ENCODE measurements around the gene TMSB4X.
"Not testable (repeated sequence)": the region's sequence is repeated elsewhere in the genome, so short reads cannot be mapped to it uniquely, and the experiment has no call there.

TMSB4X gene

GRCh38 chrX:12997906-12998687, 23.2 kb downstream of the TMSB4X start:
- peak; percentile 82 for DNase-seq

- no peak for DNase-seq
These were observed 24.5 kb downstream of the TMSB4X start for GRCh38 chrX:12999422-12999821.

- DNase-seq = no peak
These were observed 25.4 kb downstream of the TMSB4X start for GRCh38 chrX:13000301-13000811.

- DNase-seq = no peak
These were observed 26.2 kb downstream of the TMSB4X start for GRCh38 chrX:13001097-13001496.

- DNase-seq = no peak
These were observed 27.2 kb downstream of the TMSB4X start for GRCh38 chrX:13001961-13002671.

- DNase-seq = peak; percentile 11
These were observed 31.0 kb downstream of the TMSB4X start for GRCh38 chrX:13005661-13006473.

- DNase-seq = no peak
These were observed 32.7 kb downstream of the TMSB4X start for GRCh38 chrX:13007519-13008188.

- DNase-seq = no peak
These were observed 33.3 kb downstream of the TMSB4X start for GRCh38 chrX:13008189-13008533.

GRCh38 chrX:13008851-13009250, 33.9 kb downstream of the TMSB4X start:
- no peak for DNase-seq

GRCh38 chrX:13009273-13009672, 34.4 kb downstream of the TMSB4X start:
- DNase-seq = no peak

- no peak for DNase-seq
These were observed 34.9 kb downstream of the TMSB4X start for GRCh38 chrX:13009844-13010243.

- no peak for DNase-seq
These were observed 35.6 kb downstream of the TMSB4X start for GRCh38 chrX:13010546-13010945.

GRCh38 chrX:13013363-13014110, 38.6 kb downstream of the TMSB4X start:
- no peak for DNase-seq

- DNase-seq = no peak
These were observed 39.5 kb downstream of the TMSB4X start for GRCh38 chrX:13014111-13015096.

GRCh38 chrX:13015536-13016236, 40.8 kb downstream of the TMSB4X start:
- DNase-seq = peak; percentile 23

GRCh38 chrX:13016731-13017130, 41.8 kb downstream of the TMSB4X start:
- not testable (repeated sequence) for DNase-seq

GRCh38 chrX:13022926-13023325, 48.0 kb downstream of the TMSB4X start:
- DNase-seq = no peak

- no peak for DNase-seq
These were observed 48.7 kb downstream of the TMSB4X start for GRCh38 chrX:13023567-13023966.

- no peak for DNase-seq
These were observed 49.1 kb downstream of the TMSB4X start for GRCh38 chrX:13023979-13024378.

- no peak for DNase-seq
These were observed 50.1 kb downstream of the TMSB4X start for GRCh38 chrX:13024986-13025385.

Measured in midbrain (tissue), 1 donor.